K562 (cell line): ENCODE data around the gene GNAL. TPM values are rescaled to one million over a fixed set of nuclear protein-coding genes. Genes with fewer than 3 reads are reported as not detected.

Source experiments
- CCAR2 ChIP-seq: fragments of 200-400 bp; formaldehyde crosslinking; IDR thresholded peaks from 2 replicates; pipeline ENCODE4 v1.6.1; 2017; ENCODE audit warnings: mild to moderate bottlenecking, low read depth, low read length
- HDAC8 ChIP-seq: fragments of 450-650 bp; IDR thresholded peaks from 2 replicates; pipeline ENCODE4 v1.6.1; 2016; ENCODE audit warnings: mild to moderate bottlenecking, missing genetic modification characterization, moderate library complexity, missing compliant biosample characterization
- HOXB6 ChIP-seq: fragments of 250-450 bp; sonication (Bioruptor Pico); IDR thresholded peaks from 2 replicates; pipeline ENCODE4 v1.5.1; 2022; ENCODE audit warnings: mild to moderate bottlenecking, borderline replicate concordance
- MBD2 ChIP-seq: sonication (generic); IDR thresholded peaks from 2 replicates; pipeline ENCODE4 v1.6.1; 2016; ENCODE audit warnings: low read depth, borderline replicate concordance
- NEUROD1 ChIP-seq: fragments of 150-350 bp; IDR thresholded peaks from 2 replicates; pipeline ENCODE4 v1.6.1; 2014; ENCODE audit warnings: borderline replicate concordance, low read length, low read depth; ENCODE audit not compliant: partially characterized antibody
- PHF21A ChIP-seq: fragments of 450-650 bp; IDR thresholded peaks from 2 replicates; pipeline ENCODE4 v1.6.1; 2017; ENCODE audit warnings: low read depth, borderline replicate concordance
- PTBP1 ChIP-seq: fragments of 200-400 bp; formaldehyde crosslinking; IDR thresholded peaks from 2 replicates; pipeline ENCODE4 v1.6.1; 2017; ENCODE audit warnings: low read depth, low read length
- RUNX1 ChIP-seq: sonication (generic); IDR thresholded peaks from 2 replicates; pipeline ENCODE4 v1.6.1; 2016; ENCODE audit warnings: antibody characterized with exemption, low read depth
- SAP30 ChIP-seq: fragments of 200-600 bp; sonication (generic); IDR thresholded peaks from 2 replicates; pipeline ENCODE4 v1.6.1; 2012; ENCODE audit warnings: borderline replicate concordance, low read depth, mild to moderate bottlenecking, moderate library complexity, low read length, control low read depth, inconsistent platforms; ENCODE audit not compliant: insufficient read depth, poor library complexity, severe bottlenecking
- SMAD1 ChIP-seq: fragments of 150-350 bp; IDR thresholded peaks from 2 replicates; pipeline ENCODE4 v1.6.1; 2014; ENCODE audit warnings: low read length, low read depth; ENCODE audit not compliant: partially characterized antibody
- SRSF1 ChIP-seq: fragments of 200-400 bp; formaldehyde crosslinking; IDR thresholded peaks from 2 replicates; pipeline ENCODE4 v1.6.1; 2017; ENCODE audit warnings: mild to moderate bottlenecking, low read depth, low read length, moderate library complexity
- ZNF175 ChIP-seq: fragments of 200-800 bp; sonication (Bioruptor generic); IDR thresholded peaks from 2 replicates; pipeline ENCODE4 v1.6.1; 2016; ENCODE audit warnings: low read depth, mild to moderate bottlenecking, missing genetic modification characterization, missing compliant biosample characterization
- ZNF212 ChIP-seq: fragments of 450-650 bp; formaldehyde crosslinking; IDR thresholded peaks from 2 replicates; pipeline ENCODE4 v1.4.0; 2020; ENCODE audit warnings: mild to moderate bottlenecking
- polyA plus RNA-seq, 8 experiments: library from polyadenylated mRNA; depleted of rRNA in 4 of 8; stranded (reverse) in 5 of 8; unstranded in 3 of 8; fragments of >200 nt; fragmentation: Nextera tagmentation in 2 of 8; fragmentation: Illumina TruSeq in 1 of 8; extraction: Ambion mirVana in 2 of 8; extraction: Trizol in 1 of 8; gene quantifications; 2 replicates each; pipeline versions ENCODE4 v1.2.1 to v1.2.3, GENCODE V29; 2011 to 2014; ENCODE audit warnings: inconsistent platforms in 1 of 8, missing spikeins in 1 of 8
- total RNA-seq, 7 experiments: library from RNA; depleted of rRNA in 6 of 7; stranded (reverse); fragments of >200 nt in 6 of 7; fragmentation: Illumina TruSeq in 2 of 7; extraction: Trizol in 2 of 7; gene quantifications; 2 replicates each; pipeline versions ENCODE4 v1.2.1 to v1.2.3, GENCODE V29; 2011 to 2021; ENCODE audit warnings: low replicate concordance in 1 of 7
- TF ChIP-seq, protein P1 (sequence below): fragments of 200-800 bp; sonication (Bioruptor generic); IDR thresholded peaks from 2 replicates; pipeline ENCODE4 v1.6.1; 2016; ENCODE audit warnings: missing genetic modification characterization, missing compliant biosample characterization
- TF ChIP-seq, protein P2 (sequence below): fragments of 450-650 bp; IDR thresholded peaks from 2 replicates; pipeline ENCODE4 v1.7.1; 2018; ENCODE audit warnings: mild to moderate bottlenecking, low read depth; ENCODE audit not compliant: partially characterized antibody
- TF ChIP-seq, protein P3 (sequence below): sonication (generic); formaldehyde crosslinking; IDR thresholded peaks from 2 replicates; pipeline ENCODE4 v1.8.0; 2022; ENCODE audit warnings: missing genetic modification reagents, mild to moderate bottlenecking, moderate library complexity, borderline replicate concordance
- TF ChIP-seq, protein P4 (sequence below): fragments of 450-650 bp; IDR thresholded peaks from 2 replicates; pipeline ENCODE4 v1.6.1; 2016; ENCODE audit warnings: antibody characterized with exemption

Gene GNAL
- total and polyA plus RNA-seq, 9 of the 15 experiments (the other 6 are each of a cell fraction or from before 2014, with no cell fraction given): under 0.01 to 0.10 (median 0.01) TPM; not detected in 5

DNA sequence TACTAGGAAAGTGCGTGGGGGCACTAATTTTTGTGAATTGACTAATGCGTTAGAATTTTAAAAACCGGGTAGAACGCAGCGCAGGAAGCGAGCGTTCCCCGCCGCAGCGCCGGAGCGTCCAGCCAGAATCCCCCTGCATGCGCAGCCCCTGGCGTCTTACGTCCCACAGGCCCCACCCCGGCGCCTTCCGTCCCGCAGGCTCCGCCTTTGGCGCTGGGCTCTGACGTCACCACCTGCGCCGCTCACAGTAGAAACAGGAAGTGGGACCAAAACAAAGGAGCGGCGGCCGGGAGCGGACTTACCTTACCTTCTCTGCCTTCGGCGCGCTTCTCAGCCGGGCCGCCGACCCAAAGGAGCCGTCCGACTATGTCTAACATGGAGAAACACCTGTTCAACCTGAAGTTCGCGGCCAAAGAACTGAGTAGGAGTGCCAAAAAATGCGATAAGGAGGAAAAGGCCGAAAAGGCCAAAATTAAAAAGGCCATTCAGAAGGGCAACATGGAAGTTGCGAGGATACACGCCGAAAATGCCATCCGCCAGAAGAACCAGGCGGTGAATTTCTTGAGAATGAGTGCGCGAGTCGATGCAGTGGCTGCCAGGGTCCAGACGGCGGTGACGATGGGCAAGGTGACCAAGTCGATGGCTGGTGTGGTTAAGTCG lies 162.2 kb downstream of the GNAL start, which contains the start of gene CHMP1B (continued):
- TF ChIP-seq, protein P1, sequence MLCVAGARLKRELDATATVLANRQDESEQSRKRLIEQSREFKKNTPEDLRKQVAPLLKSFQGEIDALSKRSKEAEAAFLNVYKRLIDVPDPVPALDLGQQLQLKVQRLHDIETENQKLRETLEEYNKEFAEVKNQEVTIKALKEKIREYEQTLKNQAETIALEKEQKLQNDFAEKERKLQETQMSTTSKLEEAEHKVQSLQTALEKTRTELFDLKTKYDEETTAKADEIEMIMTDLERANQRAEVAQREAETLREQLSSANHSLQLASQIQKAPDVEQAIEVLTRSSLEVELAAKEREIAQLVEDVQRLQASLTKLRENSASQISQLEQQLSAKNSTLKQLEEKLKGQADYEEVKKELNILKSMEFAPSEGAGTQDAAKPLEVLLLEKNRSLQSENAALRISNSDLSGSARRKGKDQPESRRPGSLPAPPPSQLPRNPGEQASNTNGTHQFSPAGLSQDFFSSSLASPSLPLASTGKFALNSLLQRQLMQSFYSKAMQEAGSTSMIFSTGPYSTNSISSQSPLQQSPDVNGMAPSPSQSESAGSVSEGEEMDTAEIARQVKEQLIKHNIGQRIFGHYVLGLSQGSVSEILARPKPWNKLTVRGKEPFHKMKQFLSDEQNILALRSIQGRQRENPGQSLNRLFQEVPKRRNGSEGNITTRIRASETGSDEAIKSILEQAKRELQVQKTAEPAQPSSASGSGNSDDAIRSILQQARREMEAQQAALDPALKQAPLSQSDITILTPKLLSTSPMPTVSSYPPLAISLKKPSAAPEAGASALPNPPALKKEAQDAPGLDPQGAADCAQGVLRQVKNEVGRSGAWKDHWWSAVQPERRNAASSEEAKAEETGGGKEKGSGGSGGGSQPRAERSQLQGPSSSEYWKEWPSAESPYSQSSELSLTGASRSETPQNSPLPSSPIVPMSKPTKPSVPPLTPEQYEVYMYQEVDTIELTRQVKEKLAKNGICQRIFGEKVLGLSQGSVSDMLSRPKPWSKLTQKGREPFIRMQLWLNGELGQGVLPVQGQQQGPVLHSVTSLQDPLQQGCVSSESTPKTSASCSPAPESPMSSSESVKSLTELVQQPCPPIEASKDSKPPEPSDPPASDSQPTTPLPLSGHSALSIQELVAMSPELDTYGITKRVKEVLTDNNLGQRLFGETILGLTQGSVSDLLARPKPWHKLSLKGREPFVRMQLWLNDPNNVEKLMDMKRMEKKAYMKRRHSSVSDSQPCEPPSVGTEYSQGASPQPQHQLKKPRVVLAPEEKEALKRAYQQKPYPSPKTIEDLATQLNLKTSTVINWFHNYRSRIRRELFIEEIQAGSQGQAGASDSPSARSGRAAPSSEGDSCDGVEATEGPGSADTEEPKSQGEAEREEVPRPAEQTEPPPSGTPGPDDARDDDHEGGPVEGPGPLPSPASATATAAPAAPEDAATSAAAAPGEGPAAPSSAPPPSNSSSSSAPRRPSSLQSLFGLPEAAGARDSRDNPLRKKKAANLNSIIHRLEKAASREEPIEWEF (CRISPR knock-in tag): no peak
- no peak for TF ChIP-seq PHF21A
- TF ChIP-seq, protein P2, sequence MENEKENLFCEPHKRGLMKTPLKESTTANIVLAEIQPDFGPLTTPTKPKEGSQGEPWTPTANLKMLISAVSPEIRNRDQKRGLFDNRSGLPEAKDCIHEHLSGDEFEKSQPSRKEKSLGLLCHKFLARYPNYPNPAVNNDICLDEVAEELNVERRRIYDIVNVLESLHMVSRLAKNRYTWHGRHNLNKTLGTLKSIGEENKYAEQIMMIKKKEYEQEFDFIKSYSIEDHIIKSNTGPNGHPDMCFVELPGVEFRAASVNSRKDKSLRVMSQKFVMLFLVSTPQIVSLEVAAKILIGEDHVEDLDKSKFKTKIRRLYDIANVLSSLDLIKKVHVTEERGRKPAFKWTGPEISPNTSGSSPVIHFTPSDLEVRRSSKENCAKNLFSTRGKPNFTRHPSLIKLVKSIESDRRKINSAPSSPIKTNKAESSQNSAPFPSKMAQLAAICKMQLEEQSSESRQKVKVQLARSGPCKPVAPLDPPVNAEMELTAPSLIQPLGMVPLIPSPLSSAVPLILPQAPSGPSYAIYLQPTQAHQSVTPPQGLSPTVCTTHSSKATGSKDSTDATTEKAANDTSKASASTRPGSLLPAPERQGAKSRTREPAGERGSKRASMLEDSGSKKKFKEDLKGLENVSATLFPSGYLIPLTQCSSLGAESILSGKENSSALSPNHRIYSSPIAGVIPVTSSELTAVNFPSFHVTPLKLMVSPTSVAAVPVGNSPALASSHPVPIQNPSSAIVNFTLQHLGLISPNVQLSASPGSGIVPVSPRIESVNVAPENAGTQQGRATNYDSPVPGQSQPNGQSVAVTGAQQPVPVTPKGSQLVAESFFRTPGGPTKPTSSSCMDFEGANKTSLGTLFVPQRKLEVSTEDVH: peak; percentile 88
- TF ChIP-seq NEUROD1: peak; percentile 42
- peak; percentile 92 for TF ChIP-seq SAP30
- no peak for TF ChIP-seq HDAC8 (tag)
- no peak for TF ChIP-seq CCAR2
- no peak for TF ChIP-seq ZNF175 (CRISPR knock-in tag)
- TF ChIP-seq SRSF1: no peak
- TF ChIP-seq HOXB6 (CRISPR knock-in tag): no peak
- TF ChIP-seq PTBP1: no peak
- TF ChIP-seq RUNX1: no peak
- TF ChIP-seq ZNF212: no peak
- no peak for TF ChIP-seq SMAD1
- TF ChIP-seq MBD2: peak; percentile 89
- TF ChIP-seq, protein P3, sequence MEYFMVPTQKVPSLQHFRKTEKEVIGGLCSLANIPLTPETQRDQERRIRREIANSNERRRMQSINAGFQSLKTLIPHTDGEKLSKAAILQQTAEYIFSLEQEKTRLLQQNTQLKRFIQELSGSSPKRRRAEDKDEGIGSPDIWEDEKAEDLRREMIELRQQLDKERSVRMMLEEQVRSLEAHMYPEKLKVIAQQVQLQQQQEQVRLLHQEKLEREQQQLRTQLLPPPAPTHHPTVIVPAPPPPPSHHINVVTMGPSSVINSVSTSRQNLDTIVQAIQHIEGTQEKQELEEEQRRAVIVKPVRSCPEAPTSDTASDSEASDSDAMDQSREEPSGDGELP: peak; percentile 61; the same call in 1 of the 2 replicates
- TF ChIP-seq, protein P4, sequence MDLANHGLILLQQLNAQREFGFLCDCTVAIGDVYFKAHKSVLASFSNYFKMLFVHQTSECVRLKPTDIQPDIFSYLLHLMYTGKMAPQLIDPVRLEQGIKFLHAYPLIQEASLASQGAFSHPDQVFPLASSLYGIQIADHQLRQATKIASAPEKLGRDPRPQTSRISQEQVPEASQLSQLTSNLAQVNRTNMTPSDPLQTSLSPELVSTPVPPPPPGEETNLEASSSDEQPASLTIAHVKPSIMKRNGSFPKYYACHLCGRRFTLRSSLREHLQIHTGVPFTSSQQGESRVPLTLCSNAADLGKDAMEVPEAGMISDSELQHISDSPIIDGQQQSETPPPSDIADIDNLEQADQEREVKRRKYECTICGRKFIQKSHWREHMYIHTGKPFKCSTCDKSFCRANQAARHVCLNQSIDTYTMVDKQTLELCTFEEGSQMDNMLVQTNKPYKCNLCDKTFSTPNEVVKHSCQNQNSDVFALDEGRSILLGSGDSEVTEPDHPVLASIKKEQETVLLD: peak; percentile 92
